H1 (cell line): ENCODE data around the gene PTP4A1. TPM values are rescaled to one million over a fixed set of nuclear protein-coding genes. Genes with fewer than 3 reads are reported as not detected.

Experiments used
- CTCF ChIA-PET: fragments of 300-600 bp; sonication (Branson Sonifier 250); formaldehyde crosslinking; loops from one replicate; lab custom pipeline; 2021; ENCODE audit not compliant: partially characterized antibody; lab: Charles Lee
- POLR2A ChIA-PET: fragments of 300-600 bp; sonication (Branson Sonifier 250); formaldehyde crosslinking; loops from one replicate; lab custom pipeline; 2021; ENCODE audit warnings: inconsistent platforms; ENCODE audit not compliant: partially characterized antibody; lab: Charles Lee
- DNase-seq, 2 experiments: peaks; one replicate each; pipeline versions ENCODE4 v3.0.0 to v3.0.0-alpha.2; 2010 to 2022; ENCODE audit warnings: low spot score in 2 of 2, low read depth in 1 of 2, mixed read lengths in 1 of 2
- FAIRE-seq: peaks from 2 replicates; lab custom pipeline; 2011; peaks lifted over from hg19 to GRCh38; lab: Jason Lieb, UNC
- H2AFZ ChIP-seq: 2 replicates; pipeline ENCODE4 v1.8.1; 2012; ENCODE audit warnings: low read length, inconsistent platforms
- H2AK5ac ChIP-seq: 2 replicates; pipeline ENCODE4 v1.6.1; 2013; ENCODE audit warnings: low read depth, low read length
- H2BK120ac ChIP-seq: replicated peaks from 2 replicates; pipeline ENCODE3; 2013; ENCODE audit warnings: low read depth, low read length, inconsistent platforms
- H2BK12ac ChIP-seq: 2 replicates; pipeline ENCODE4 v1.6.1; 2013; ENCODE audit warnings: low read depth, low read length
- H2BK15ac ChIP-seq: 2 replicates; pipeline ENCODE4 v1.6.1; 2013; ENCODE audit warnings: low read length
- H2BK20ac ChIP-seq: 2 replicates; pipeline ENCODE4 v1.6.1; 2013; ENCODE audit warnings: low read length
- H2BK5ac ChIP-seq: 2 replicates; pipeline ENCODE4 v1.6.1; 2013; ENCODE audit warnings: low read depth, low read length
- H3K14ac ChIP-seq: 2 replicates; pipeline ENCODE4 v1.6.1; 2013; ENCODE audit warnings: inconsistent platforms; ENCODE audit not compliant: insufficient read length
- H3K18ac ChIP-seq: 2 replicates; pipeline ENCODE4 v1.6.1; 2013; ENCODE audit warnings: low read length; ENCODE audit errors: extremely low read depth
- H3K23ac ChIP-seq: 2 replicates; pipeline ENCODE4 v1.6.1; 2013; ENCODE audit warnings: inconsistent platforms; ENCODE audit not compliant: insufficient read length
- H3K23me2 ChIP-seq: 2 replicates; pipeline ENCODE4 v1.6.1; 2013; ENCODE audit warnings: low read depth, low read length
- H3K27ac ChIP-seq: 2 replicates; pipeline ENCODE4 v1.6.1; 2011; ENCODE audit warnings: low read depth, low read length, inconsistent platforms
- H3K27me3 ChIP-seq, 4 experiments: replicated peaks in 1 of 4; 1 replicate in 1 of 4; 2 replicates in 3 of 4; pipeline versions ENCODE4 v1.6.1 to v1.8.1; 2011 to 2013; ENCODE audit warnings: low read length in 3 of 4, mild to moderate bottlenecking in 3 of 4, inconsistent platforms in 2 of 4, mixed read lengths in 2 of 4, moderate library complexity in 1 of 4; ENCODE audit not compliant: control insufficient read depth in 3 of 4, insufficient read depth in 3 of 4; ENCODE audit errors: extremely low read depth in 1 of 4
- H3K36me3 ChIP-seq, 4 experiments: 2 replicates each; pipeline versions ENCODE4 v1.6.1 to v1.8.1; 2011 to 2013; ENCODE audit warnings: mild to moderate bottlenecking in 4 of 4, low read length in 3 of 4, moderate library complexity in 2 of 4, control low read depth in 1 of 4, inconsistent platforms in 1 of 4; ENCODE audit not compliant: insufficient read depth in 4 of 4, control insufficient read depth in 2 of 4
- H3K4ac ChIP-seq: replicated peaks from 2 replicates; pipeline ENCODE3; 2013; ENCODE audit warnings: low read length, low read depth, mixed read lengths, inconsistent platforms; ENCODE audit not compliant: insufficient read length
- H3K4me1 ChIP-seq, 4 experiments: replicated peaks in 1 of 4; 1 replicate in 1 of 4; 2 replicates in 3 of 4; pipeline versions ENCODE4 v1.6.1 to v1.8.1; 2011 to 2013; ENCODE audit warnings: low read length in 3 of 4, inconsistent platforms in 2 of 4, mixed read lengths in 1 of 4; ENCODE audit not compliant: insufficient read depth in 4 of 4, control insufficient read depth in 3 of 4
- H3K4me2 ChIP-seq, 2 experiments: 2 replicates each; pipeline versions ENCODE4 v1.6.1 to v1.8.1; 2011 to 2013; ENCODE audit warnings: low read depth in 2 of 2, low read length in 2 of 2, control low read depth in 1 of 2, inconsistent platforms in 1 of 2, mild to moderate bottlenecking in 1 of 2; ENCODE audit not compliant: insufficient read depth in 1 of 2
- H3K4me3 ChIP-seq, 4 experiments: fragments of 200-600, 300-600 bp in 1 of 4; sonication (generic), shearing (Covaris generic), sonication (Bioruptor Twin) in 1 of 4; 2 replicates each; pipeline versions ENCODE4 v1.5.1 to v1.8.1; 2011 to 2016; ENCODE audit warnings: low read length in 4 of 4, low read depth in 3 of 4, control low read depth in 2 of 4, inconsistent platforms in 2 of 4, mild to moderate bottlenecking in 2 of 4, mixed read lengths in 1 of 4, moderate library complexity in 1 of 4; ENCODE audit not compliant: insufficient read depth in 2 of 4; ENCODE audit errors: extremely low read depth in 1 of 4
- H3K56ac ChIP-seq: replicated peaks from 2 replicates; pipeline ENCODE3; 2013; ENCODE audit warnings: low read depth, mild to moderate bottlenecking, mixed read lengths, low read length, inconsistent platforms; ENCODE audit not compliant: insufficient read length
- H3K79me1 ChIP-seq: 2 replicates; pipeline ENCODE4 v1.6.1; 2013; ENCODE audit warnings: low read depth, low read length, control low read depth
- H3K79me2 ChIP-seq, 2 experiments: 2 replicates each; pipeline versions ENCODE4 v1.6.1 to v1.8.1; 2012 to 2013; ENCODE audit warnings: low read length in 2 of 2, mild to moderate bottlenecking in 2 of 2, inconsistent platforms in 1 of 2; ENCODE audit not compliant: insufficient read depth in 2 of 2, control insufficient read depth in 1 of 2
- H3K9ac ChIP-seq, 4 experiments: replicated peaks in 1 of 4; 1 replicate in 1 of 4; 2 replicates in 3 of 4; pipeline versions ENCODE4 v1.6.1 to v1.8.1; 2011 to 2013; ENCODE audit warnings: low read depth in 3 of 4, low read length in 3 of 4, control low read depth in 2 of 4, mild to moderate bottlenecking in 2 of 4, moderate library complexity in 2 of 4, inconsistent platforms in 1 of 4; ENCODE audit errors: extremely low read depth in 1 of 4
- H3K9me3 ChIP-seq, 2 experiments: 2 replicates each; pipeline versions ENCODE4 v1.6.1 to v1.8.1; 2012 to 2013; ENCODE audit warnings: mild to moderate bottlenecking in 2 of 2, moderate library complexity in 2 of 2, control low read depth in 1 of 2, inconsistent platforms in 1 of 2, low read depth in 1 of 2, low read length in 1 of 2, mixed read lengths in 1 of 2; ENCODE audit not compliant: insufficient read depth in 2 of 2
- H4K20me1 ChIP-seq, 2 experiments: replicated peaks in 1 of 2; 2 replicates each; pipeline versions ENCODE3 to v1.8.1; 2011 to 2013; ENCODE audit warnings: inconsistent platforms in 2 of 2, low read length in 2 of 2, mild to moderate bottlenecking in 1 of 2; ENCODE audit not compliant: insufficient read depth in 2 of 2, control insufficient read depth in 1 of 2
- H4K5ac ChIP-seq: 2 replicates; pipeline ENCODE4 v1.6.1; 2013; ENCODE audit warnings: low read length, low read depth, mixed read lengths, inconsistent platforms; ENCODE audit not compliant: insufficient read length
- H4K8ac ChIP-seq: 2 replicates; pipeline ENCODE4 v1.8.0; 2013; ENCODE audit warnings: mild to moderate bottlenecking, moderate library complexity, low read length, inconsistent platforms; ENCODE audit not compliant: insufficient read depth; ENCODE audit errors: extremely low read depth
- H4K91ac ChIP-seq: replicated peaks from 2 replicates; pipeline ENCODE3; 2013; ENCODE audit warnings: low read length, mixed read lengths, inconsistent platforms; ENCODE audit not compliant: insufficient read length
- CBX8 ChIP-seq: fragments of 300-800, 300-1000 bp; sonication (generic); IDR thresholded peaks from 2 replicates; pipeline ENCODE4 v1.7.1; 2016; ENCODE audit warnings: low read depth, low read length, borderline replicate concordance
- CEBPB ChIP-seq: IDR thresholded peaks from 2 replicates; pipeline ENCODE4 v1.6.1; 2012; ENCODE audit warnings: low read depth, low read length
- GTF2F1 ChIP-seq: IDR thresholded peaks from 2 replicates; pipeline ENCODE4 v1.6.1; 2012; ENCODE audit warnings: low read depth, low read length, improper control_type of control experiment, borderline replicate concordance
- KDM1A ChIP-seq: fragments of 200-600, 300-600 bp; sonication (generic); IDR thresholded peaks from 2 replicates; pipeline ENCODE4 v1.7.1; 2016; ENCODE audit warnings: mild to moderate bottlenecking, low read length, borderline replicate concordance
- NANOG ChIP-seq: IDR thresholded peaks from 2 replicates; pipeline ENCODE4 v1.6.1; 2011; ENCODE audit warnings: low read length, low read depth, mild to moderate bottlenecking, inconsistent platforms; ENCODE audit not compliant: insufficient read depth, poor library complexity, severe bottlenecking
- RAD21 ChIP-seq, 2 experiments: IDR thresholded peaks in 1 of 2; conservative IDR thresholded peaks in 1 of 2; 2 replicates each; pipeline ENCODE4 v1.6.1; 2011; ENCODE audit warnings: low read depth in 2 of 2, low read length in 2 of 2, improper control_type of control experiment in 1 of 2, inconsistent platforms in 1 of 2, mild to moderate bottlenecking in 1 of 2, moderate library complexity in 1 of 2
- RBBP5 ChIP-seq: IDR thresholded peaks from 2 replicates; pipeline ENCODE4 v1.7.1; 2012; ENCODE audit warnings: low read depth, mild to moderate bottlenecking, inconsistent platforms, low read length, moderate library complexity, borderline replicate concordance
- RFX5 ChIP-seq: IDR thresholded peaks from 2 replicates; pipeline ENCODE4 v1.6.1; 2011; ENCODE audit warnings: low read depth, low read length, improper control_type of control experiment, borderline replicate concordance
- SP1 ChIP-seq: IDR thresholded peaks from 2 replicates; pipeline ENCODE4 v1.6.1; 2011; ENCODE audit warnings: low read depth, low read length
- SUZ12 ChIP-seq: fragments of 200-600 bp; sonication (generic); IDR thresholded peaks from 2 replicates; pipeline ENCODE4 v1.6.1; 2012; ENCODE audit warnings: mild to moderate bottlenecking, inconsistent platforms, low read length, moderate library complexity, mixed read lengths
- YY1 ChIP-seq: IDR thresholded peaks from 2 replicates; pipeline ENCODE4 v1.6.1; 2011; ENCODE audit warnings: low read depth, mild to moderate bottlenecking, low read length
- WGBS, 2 experiments: shearing (Covaris generic) in 1 of 2; methylation state at CpG; one replicate each; pipeline versions ENCODE4 v1.1.6 to v1.1.7; 2013 to 2015; ENCODE audit warnings: low lambda C conversion rate in 2 of 2, mixed read lengths in 2 of 2, inconsistent platforms in 1 of 2, low coverage in 1 of 2, missing lambda C conversion rate in 1 of 2; ENCODE audit not compliant: insufficient replicate concordance in 2 of 2, insufficient coverage in 1 of 2, insufficient read length in 1 of 2; ENCODE audit errors: extremely low coverage in 1 of 2, missing lambda C conversion rate in 1 of 2; 5-methylcytosine and 5-hydroxymethylcytosine counted together
- polyA plus RNA-seq, 7 experiments: library from polyadenylated mRNA; depleted of rRNA in 3 of 7; stranded (reverse) in 5 of 7; unstranded in 2 of 7; fragments of >200 nt in 5 of 7; fragments of 200-250 nt in 2 of 7; gene quantifications; 1 replicate in 5 of 7; 2 replicates in 1 of 7; 4 replicates in 1 of 7; pipeline versions ENCODE4 v1.2.1 to v1.2.3, GENCODE V29; 2011 to 2013; ENCODE audit warnings: missing spikeins in 2 of 7, mixed read lengths in 2 of 7
- total RNA-seq: library from RNA; stranded (reverse); fragmentation: NEBNext Ultra II Directional; extraction: Animal tissue kit (Norgen Biotek cat#: 25700); gene quantifications from 2 replicates; pipeline ENCODE4 v1.2.1, GENCODE V29; 2021
- TF ChIP-seq, protein P1 (sequence below): IDR thresholded peaks from 2 replicates; pipeline ENCODE4 v1.6.1; 2012; ENCODE audit warnings: inconsistent platforms

Gene PTP4A1
- total and polyA plus RNA-seq, 2 of the 8 experiments (the other 6 are each of a cell fraction or from before 2014, with no cell fraction given): 21.1 to 76.3 TPM

DNA sequence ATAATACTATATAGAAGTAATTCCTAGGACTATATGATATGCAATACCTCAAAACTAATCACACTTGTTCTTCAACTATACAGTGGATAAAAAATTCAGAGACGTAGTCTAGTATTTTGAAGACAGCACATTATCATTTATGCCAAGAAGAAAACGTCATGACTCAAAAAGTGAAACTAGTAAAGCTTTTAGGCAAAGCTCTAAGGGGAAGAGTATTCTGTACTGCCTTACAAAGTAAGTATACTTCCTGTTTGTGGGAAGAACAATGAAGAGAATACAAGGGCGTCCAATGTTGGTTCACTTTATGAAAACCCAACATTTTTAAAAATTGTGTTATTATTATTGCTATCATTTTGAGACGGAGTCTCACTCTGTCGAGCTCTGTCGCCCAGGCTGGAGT, 27.9 kb downstream of the PTP4A1 start:
- Histone ChIP-seq H3K18ac (no peak overlapping the region), H3K4me2 (no peak overlapping the region), H3K56ac (no peak overlapping the region), H4K91ac (no peak overlapping the region), H4K8ac (no peak overlapping the region), H2BK15ac (no peak overlapping the region), H2AK5ac (no peak overlapping the region), H3K14ac (no peak overlapping the region), H3K27ac (no peak overlapping the region), H2AFZ (no peak overlapping the region), H3K4me1 (peaks cover 0 to 5% (median 2%) of the 10 kb centered on the region in 4 experiments; a peak in 3 of 7 replicates), H2BK20ac (no peak overlapping the region), H4K5ac (no peak overlapping the region), H4K20me1 (no peaks in the 10 kb centered on the region), H3K27me3 (no peaks in the 10 kb centered on the region), H3K4me3 (no peak overlapping the region), H3K79me2 (no peaks in the 10 kb centered on the region), H2BK5ac (no peak overlapping the region), H3K9me3 (no peaks in the 10 kb centered on the region), H3K79me1 (no peaks in the 10 kb centered on the region), H3K36me3 (no peaks in the 10 kb centered on the region), H3K9ac (no peak overlapping the region), H3K23me2 (peaks cover 5% of the 10 kb centered on the region), H3K23ac (no peak overlapping the region), H2BK120ac (no peak overlapping the region), H2BK12ac (no peak overlapping the region), H3K4ac (no peak overlapping the region)
- ChIA-PET POLR2A (interaction anchor here (1.2 to 1.7 kb wide), 3 partner anchors 23 to 35 kb away, joined by 4 to 7 read pairs (median 4); partner anchors contain the start of gene PHF3), CTCF (interaction anchor here (0.6 to 4.4 kb wide), 4 partner anchors 10 to 248 kb away, joined by 3 to 24 read pairs (median 4); no protein-coding TSS in a partner anchor)
- WGBS, 2 experiments: 87% methylated on average over 6 of the region's 6 CpGs; no CpG with 5 or more reads in 1 of the 2 experiments
- FAIRE-seq (no peak), DNase-seq (no peak)
- TF ChIP-seq RAD21 (IDR thresholded peaks at IDR 0.05 in 1 of 2, conservative IDR thresholded peaks at IDR 0.05 in 1 of 2; ENCODE audit: low read depth in 2 of 2, low read length in 2 of 2) (no peak), YY1 (no peak), CBX8 (no peak), CEBPB (no peak), GTF2F1 (no peak), KDM1A (no peak), NANOG (no peak), RBBP5 (no peak), SP1 (no peak), SUZ12 (no peak), RFX5 (no peak)
- TF ChIP-seq, protein P1, sequence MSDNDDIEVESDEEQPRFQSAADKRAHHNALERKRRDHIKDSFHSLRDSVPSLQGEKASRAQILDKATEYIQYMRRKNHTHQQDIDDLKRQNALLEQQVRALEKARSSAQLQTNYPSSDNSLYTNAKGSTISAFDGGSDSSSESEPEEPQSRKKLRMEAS: no peak
